Mesothelial cell of epicardium (in vitro differentiated cells): Measurements from ENCODE around the gene OR6C76. TPM values are rescaled to one million over a fixed set of nuclear protein-coding genes. Genes with fewer than 3 reads are reported as not detected.
"Not testable (repeated sequence)": the region's sequence is repeated elsewhere in the genome, so short reads cannot be mapped to it uniquely, and the experiment has no call there.

Experiments
- DNase-seq, 2 experiments: peaks; one replicate each; pipeline ENCODE4 v3.0.0; 2021; ENCODE audit warnings: low spot score in 2 of 2; ENCODE audit not compliant: unreplicated experiment in 2 of 2
- H3K27ac Mint-ChIP-seq: 2 replicates; pipeline ENCODE4 v1.8.0; 2021; ENCODE audit warnings: mixed read lengths
- H3K27me3 Mint-ChIP-seq: 2 replicates; pipeline ENCODE4 v1.8.0; 2021; ENCODE audit warnings: low read depth, mixed read lengths
- H3K36me3 Mint-ChIP-seq: 2 replicates; pipeline ENCODE4 v1.8.0; 2021; ENCODE audit warnings: mixed read lengths
- H3K4me1 Mint-ChIP-seq: 2 replicates; pipeline ENCODE4 v1.8.0; 2021; ENCODE audit warnings: mixed read lengths
- H3K4me3 Mint-ChIP-seq: 2 replicates; pipeline ENCODE4 v1.8.0; 2021; ENCODE audit warnings: mild to moderate bottlenecking, moderate library complexity, mixed read lengths
- H3K9me3 Mint-ChIP-seq: 2 replicates; pipeline ENCODE4 v1.8.0; 2021; ENCODE audit warnings: mixed read lengths
- CTCF ChIP-seq: fragments of 200-600 bp; sonication (generic); IDR thresholded peaks from one replicate; pipeline ENCODE4 v1.5.0; 2021; ENCODE audit warnings: antibody characterized with exemption; ENCODE audit not compliant: unreplicated experiment
- total RNA-seq: library from RNA; stranded (reverse); gene quantifications from 3 replicates; pipeline ENCODE4 v1.2.1, GENCODE V29; 2021

The OR6C76 gene
- total RNA-seq, 1 donor from 2014 or later: not detected

GRCh38 chr12:55428331-55429243 is 2.5 kb downstream of the OR6C76 start:
- TF ChIP-seq CTCF: no peak
- no peak overlapping the region for H3K4me3 Mint-ChIP-seq
- H3K27me3 Mint-ChIP-seq: peaks cover 6% of the 10 kb centered on the region
- H3K4me1 Mint-ChIP-seq: no peaks in the 10 kb centered on the region
- no peak for DNase-seq
- H3K27ac Mint-ChIP-seq: no peak overlapping the region
- no peaks in the 10 kb centered on the region for H3K9me3 Mint-ChIP-seq
- no peaks in the 10 kb centered on the region for H3K36me3 Mint-ChIP-seq

- H3K27me3 Mint-ChIP-seq, H3K4me3 Mint-ChIP-seq, DNase-seq, H3K27ac Mint-ChIP-seq, H3K36me3 Mint-ChIP-seq, H3K4me1 Mint-ChIP-seq: not testable (repeated sequence)
- H3K9me3 Mint-ChIP-seq: peaks cover 24% of the 10 kb centered on the region
Measured at GRCh38 chr12:55441233-55441632, 15.2 kb downstream of the OR6C76 start.

- no peak for TF ChIP-seq CTCF
- no peak for DNase-seq
- Mint-ChIP-seq H3K27ac (no peak within 1 kb of the TSS), H3K27me3 (peaks cover 8% of the 10 kb centered on the region), H3K4me1 (no peaks in the 10 kb centered on the region), H3K4me3 (no peak within 1 kb of the TSS), H3K9me3 (peaks cover 24% of the 10 kb centered on the region), H3K36me3 (no peaks in the 10 kb centered on the region)
Measured at GRCh38 chr12:55443776-55444175, 17.7 kb downstream of the OR6C76 start, which contains the start of gene OR6C2. OR6C2 (plus strand) TSS chr12:55444076; CDS start chr12:55452214, 8,138 bp downstream.

- no peaks in the 10 kb centered on the region for H3K4me1 Mint-ChIP-seq
- no peaks in the 10 kb centered on the region for H3K36me3 Mint-ChIP-seq
- H3K4me3 Mint-ChIP-seq: no peak overlapping the region
- peaks cover 16% of the 10 kb centered on the region for H3K9me3 Mint-ChIP-seq
- no peak overlapping the region for H3K27ac Mint-ChIP-seq
- peaks cover 8% of the 10 kb centered on the region for H3K27me3 Mint-ChIP-seq
- DNase-seq: no peak
- TF ChIP-seq CTCF: no peak
Measured at GRCh38 chr12:55445357-55445756, 19.3 kb downstream of the OR6C76 start.

GRCh38 chr12:55446326-55446725 is 20.3 kb downstream of the OR6C76 start:
- DNase-seq: no peak

More at GRCh38 chr12:55446326-55446725, 20.3 kb downstream of the OR6C76 start:
- no peaks in the 10 kb centered on the region for H3K4me1 Mint-ChIP-seq
- peaks cover 9% of the 10 kb centered on the region for H3K27me3 Mint-ChIP-seq
- no peaks in the 10 kb centered on the region for H3K36me3 Mint-ChIP-seq
- no peak overlapping the region for H3K27ac Mint-ChIP-seq
- no peak for TF ChIP-seq CTCF
- H3K9me3 Mint-ChIP-seq: peaks cover 8% of the 10 kb centered on the region
- H3K4me3 Mint-ChIP-seq: no peak overlapping the region
